BLaER1 treated with 17β-estradiol and CSF1 and Interleukin-3, amounts not matched to agents 10 nM and 100 nM (cell line): ENCODE data around the gene CARD10.
"Not testable (repeated sequence)": the region's sequence is repeated elsewhere in the genome, so short reads cannot be mapped to it uniquely, and the experiment has no call there.

Experiments
- H3K27ac ChIP-seq, 11 experiments: shearing (Covaris generic); formaldehyde crosslinking; 2 replicates each; pipeline ENCODE4 v1.8.1; 2022
- H3K27me3 ChIP-seq, 11 experiments: shearing (Covaris generic); formaldehyde crosslinking; 2 replicates each; pipeline ENCODE4 v1.8.1; 2022
- H3K36me3 ChIP-seq, 11 experiments: shearing (Covaris generic); formaldehyde crosslinking; 2 replicates each; pipeline ENCODE4 v1.8.1; 2022
- H3K4me1 ChIP-seq, 10 experiments: shearing (Covaris generic); formaldehyde crosslinking; 2 replicates each; pipeline ENCODE4 v1.8.1; 2022
- H3K4me2 ChIP-seq, 11 experiments: shearing (Covaris generic); formaldehyde crosslinking; 2 replicates each; pipeline ENCODE4 v1.8.1; 2022
- H3K4me3 ChIP-seq, 10 experiments: shearing (Covaris generic); formaldehyde crosslinking; 2 replicates each; pipeline ENCODE4 v1.8.1; 2022
- H3K9ac ChIP-seq, 11 experiments: shearing (Covaris generic); formaldehyde crosslinking; 2 replicates each; pipeline ENCODE4 v1.8.1; 2022
- H3K9me3 ChIP-seq, 11 experiments: shearing (Covaris generic); formaldehyde crosslinking; replicated peaks in 1 of 11; 2 replicates each; pipeline ENCODE4 v1.8.1; 2022
- H4K20me1 ChIP-seq, 11 experiments: shearing (Covaris generic); formaldehyde crosslinking; 2 replicates each; pipeline ENCODE4 v1.8.1; 2022
- Cebpa-rat ChIP-seq, 11 experiments: shearing (Covaris generic); IDR thresholded peaks; 2 replicates each; pipeline ENCODE4 v1.8.1; 2022

Gene CARD10

DNA sequence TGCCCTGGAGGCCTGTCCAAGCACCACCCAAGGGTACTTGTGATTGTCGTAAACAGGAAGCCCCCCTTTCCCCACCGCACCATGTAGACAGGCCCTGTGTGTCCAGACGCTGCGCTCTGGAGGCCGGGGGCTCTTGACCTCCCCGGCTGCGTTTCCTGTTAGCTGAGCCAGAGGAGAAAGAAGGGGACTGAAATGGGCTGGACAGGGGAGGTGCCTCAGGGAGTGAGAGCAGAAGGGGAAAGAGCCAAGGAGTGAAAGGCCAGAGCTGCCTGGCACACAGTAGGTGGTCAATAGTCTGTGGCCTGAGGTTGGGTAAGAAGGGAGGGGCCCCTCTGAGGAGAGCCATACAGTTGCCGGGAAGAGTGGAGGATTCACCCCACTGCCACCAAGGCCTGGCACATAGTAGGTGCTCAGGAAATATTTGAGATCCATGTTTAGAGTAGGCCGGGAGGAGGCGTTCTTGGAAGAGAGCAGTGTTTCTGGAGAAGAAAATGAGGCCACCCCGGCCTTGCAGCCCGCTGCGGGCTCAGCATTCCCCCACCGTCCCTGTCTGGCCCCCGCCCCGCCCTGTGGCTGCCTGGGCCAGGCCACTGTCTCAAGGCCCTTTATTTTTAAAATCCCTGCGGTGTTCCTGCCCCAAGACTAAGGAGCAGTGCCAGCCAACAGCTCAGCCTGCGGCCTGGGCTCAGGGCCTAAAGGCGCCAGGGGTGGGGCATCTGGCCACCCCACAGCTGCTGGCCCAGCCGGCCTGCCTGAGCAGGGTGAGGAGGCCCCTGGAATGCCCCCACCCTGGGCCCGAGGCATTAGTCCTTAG, 27.4 kb upstream of the CARD10 start:
- no peak for TF ChIP-seq Cebpa-rat (IDR thresholded peaks at IDR 0.05)
- Histone ChIP-seq H3K36me3 (no peaks in the 10 kb centered on the region), H3K9ac (peak overlapping the region in 7 of 11 experiments; percentile 4 to 65 (median 44); a peak in 7 of 22 replicates), H4K20me1 (no peaks in the 10 kb centered on the region), H3K9me3 (no peaks in the 10 kb centered on the region), H3K4me3 (no peak overlapping the region), H3K27ac (peak overlapping the region in 4 of 11 experiments; percentile 14 to 42 (median 32); a peak in 5 of 22 replicates), H3K4me1 (peaks cover 25 to 57% (median 35%) of the 10 kb centered on the region in 10 experiments), H3K4me2 (peak overlapping the region; percentile 47 to 82 (median 67); a peak in 21 of 22 replicates), H3K27me3 (peaks cover 0 to 4% (median 0%) of the 10 kb centered on the region in 11 experiments; a peak in 1 of 22 replicates)

DNA sequence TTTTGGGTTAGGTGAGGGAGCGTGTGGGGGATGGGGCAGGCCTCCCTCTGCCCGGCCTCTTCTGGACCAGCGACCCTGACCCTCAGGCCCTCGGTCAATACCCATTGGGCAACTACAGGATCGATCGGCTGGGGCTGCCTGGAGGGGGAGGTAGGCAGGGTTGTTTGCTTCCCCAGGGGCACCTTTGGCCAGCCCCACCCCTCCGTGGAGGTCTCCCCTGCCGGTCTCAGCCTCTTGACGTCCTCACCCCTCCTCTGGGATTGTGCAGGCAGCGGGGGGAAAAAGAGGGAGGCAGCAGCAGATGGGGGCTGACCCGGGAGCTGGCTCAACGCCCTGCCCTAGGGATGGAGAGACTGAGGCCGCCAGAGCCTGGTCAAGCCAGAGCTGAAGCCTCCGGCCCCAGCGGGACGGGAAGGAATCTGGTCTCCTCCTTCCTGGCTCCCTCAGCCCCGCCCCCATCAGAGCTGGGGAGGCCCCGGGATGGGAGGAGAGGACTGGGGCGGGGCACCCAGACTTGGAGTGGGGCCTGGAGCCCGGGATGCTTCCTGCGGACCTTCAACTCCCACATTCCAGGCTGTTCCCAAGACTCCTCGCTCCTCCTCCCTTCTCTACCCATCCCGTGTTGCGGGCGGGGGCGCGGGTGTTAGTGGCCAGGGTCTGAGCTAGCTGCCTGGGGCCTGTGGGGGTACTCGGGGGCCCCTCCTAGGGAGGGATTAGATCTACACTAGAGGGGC, 26.7 kb upstream of the CARD10 start:
- Histone ChIP-seq H4K20me1 (no peaks in the 10 kb centered on the region), H3K4me1 (peaks cover 32 to 64% (median 43%) of the 10 kb centered on the region in 10 experiments), H3K36me3 (no peaks in the 10 kb centered on the region), H3K27me3 (no peaks in the 10 kb centered on the region), H3K9me3 (no peaks in the 10 kb centered on the region), H3K27ac (peak overlapping the region in 6 of 11 experiments; percentile 14 to 42 (median 28); a peak in 8 of 22 replicates), H3K9ac (peak overlapping the region in 9 of 11 experiments; percentile 4 to 65 (median 45); a peak in 9 of 22 replicates), H3K4me2 (peak overlapping the region; percentile 47 to 82 (median 67)), H3K4me3 (no peak overlapping the region)
- TF ChIP-seq Cebpa-rat (IDR thresholded peaks at IDR 0.05): no peak

DNA sequence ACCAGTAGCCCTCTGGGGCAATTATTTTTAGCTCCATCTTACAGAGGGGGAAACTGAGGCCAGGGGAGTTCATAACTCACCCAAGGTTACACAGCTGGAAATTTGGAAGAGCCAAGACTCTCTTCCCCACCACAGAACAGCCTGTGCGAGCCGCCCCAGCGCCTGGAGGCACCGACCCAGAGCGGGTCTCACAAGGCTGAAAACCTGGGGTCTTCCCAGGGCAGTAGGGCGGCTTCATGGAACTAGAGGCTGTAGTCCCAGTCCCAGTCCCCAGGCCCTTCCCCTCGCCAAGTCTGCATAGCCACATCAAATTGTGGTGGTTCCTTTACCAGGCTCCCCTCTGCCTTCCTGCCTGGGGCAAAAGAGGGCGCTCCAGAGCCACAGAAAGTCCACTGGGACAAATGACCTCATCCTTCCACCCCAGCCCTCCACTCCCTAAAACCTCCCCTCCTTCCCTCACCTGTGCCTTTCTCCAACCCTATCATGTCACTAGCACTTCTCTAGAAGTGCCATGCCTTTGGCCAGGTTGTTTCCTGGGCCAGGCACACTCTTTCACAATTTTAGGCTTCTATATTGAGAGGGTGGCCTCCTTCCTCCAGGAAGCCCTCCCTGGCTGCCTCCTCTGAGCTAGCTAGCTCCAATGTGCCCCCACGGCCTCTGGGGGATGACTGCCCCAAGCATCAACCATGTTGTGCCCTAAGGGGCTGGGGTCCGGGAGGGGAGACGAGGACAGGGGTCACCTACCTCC, 25.9 kb upstream of the CARD10 start:
- Histone ChIP-seq H3K27me3 (no peaks in the 10 kb centered on the region), H4K20me1 (no peaks in the 10 kb centered on the region), H3K9ac (peak overlapping the region in 6 of 11 experiments; percentile 31 to 65 (median 46); a peak in 6 of 22 replicates), H3K4me1 (peaks cover 40 to 66% (median 49%) of the 10 kb centered on the region in 10 experiments), H3K4me2 (peak overlapping the region; percentile 47 to 82 (median 67)), H3K4me3 (no peak overlapping the region), H3K9me3 (no peaks in the 10 kb centered on the region), H3K27ac (peak overlapping the region in 5 of 11 experiments; percentile 14 to 42 (median 30); a peak in 5 of 22 replicates), H3K36me3 (no peaks in the 10 kb centered on the region)
- TF ChIP-seq Cebpa-rat (IDR thresholded peaks at IDR 0.05): no peak

DNA sequence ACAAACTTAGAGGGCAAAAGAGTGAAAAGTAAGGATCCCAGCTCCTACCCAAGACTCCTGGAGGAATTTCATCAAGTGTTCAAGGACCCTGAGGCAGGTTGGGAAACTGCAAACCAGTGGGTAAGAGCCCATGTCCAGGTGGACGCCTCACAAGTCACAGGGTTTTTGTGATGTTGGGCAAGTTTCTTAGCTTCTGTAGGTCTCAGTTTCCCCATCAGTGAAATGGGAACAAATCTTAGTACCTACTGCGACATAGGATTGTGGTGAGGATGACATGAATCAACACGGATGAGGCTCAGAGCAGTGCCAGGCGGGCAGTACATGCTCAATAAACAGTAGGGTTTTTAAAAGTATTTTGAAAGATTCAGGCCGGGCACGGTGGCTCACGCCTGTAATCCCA, 23.7 kb upstream of the CARD10 start:
- Histone ChIP-seq H3K4me1 (peaks cover 59 to 79% (median 69%) of the 10 kb centered on the region in 10 experiments), H3K27ac (no peak overlapping the region), H3K36me3 (no peaks in the 10 kb centered on the region), H3K4me3 (no peak overlapping the region), H3K27me3 (peaks cover 0 to 6% (median 0%) of the 10 kb centered on the region in 11 experiments; a peak in 1 of 22 replicates), H3K9ac (no peak overlapping the region), H4K20me1 (no peaks in the 10 kb centered on the region), H3K4me2 (peak overlapping the region in 6 of 11 experiments; percentile 66 to 86 (median 82); a peak in 7 of 22 replicates), H3K9me3 (no peaks in the 10 kb centered on the region)
- TF ChIP-seq Cebpa-rat (IDR thresholded peaks at IDR 0.05): no peak

DNA sequence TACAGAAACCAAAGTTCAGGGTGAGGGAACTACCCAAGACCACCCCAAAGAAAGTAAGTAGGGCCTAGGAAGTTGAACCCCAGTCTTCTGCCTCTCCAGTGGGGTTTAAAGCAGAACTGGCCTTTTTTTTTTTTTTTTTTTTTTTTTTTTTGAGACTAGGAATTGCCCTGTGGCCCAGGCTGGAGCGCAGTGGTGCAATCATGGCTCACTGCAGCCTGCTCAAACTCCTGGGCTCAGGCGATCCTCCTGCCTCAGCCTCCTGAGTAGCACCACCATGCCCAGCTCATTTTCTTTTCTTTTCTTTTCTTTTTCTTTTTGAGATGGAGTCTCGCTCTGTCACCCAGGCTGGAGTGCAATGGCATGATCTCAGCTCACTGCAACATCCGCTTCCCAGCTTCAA, 23.2 kb upstream of the CARD10 start:
- peak overlapping the region in 7 of 11 experiments; percentile 2 to 75 (median 28); a peak in 9 of 22 replicates for H3K27ac ChIP-seq

DNA sequence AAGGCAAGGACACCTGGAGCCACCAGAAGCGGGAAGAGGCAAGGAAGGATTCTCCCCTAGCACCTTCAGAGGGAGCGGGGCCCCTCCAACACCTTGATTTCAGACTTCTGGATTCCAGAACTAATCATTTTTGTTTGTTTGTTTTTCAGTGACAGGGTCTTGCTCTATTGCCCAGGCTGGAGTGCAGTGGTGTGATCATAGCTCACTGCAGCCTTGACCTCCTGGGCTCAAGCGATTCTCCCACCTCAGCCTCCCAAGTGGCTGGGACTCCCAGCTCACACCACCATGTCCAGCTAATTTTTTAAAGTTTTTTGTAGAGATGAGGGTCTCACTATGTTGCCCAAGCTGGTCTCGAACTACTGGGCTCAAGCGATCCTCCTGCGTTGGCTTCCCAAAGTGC, 20.6 kb upstream of the CARD10 start:
- H3K4me2 ChIP-seq: peak overlapping the region in 10 of 11 experiments; percentile 71 to 86 (median 81); a peak in 20 of 22 replicates
- peaks cover 55 to 89% (median 70%) of the 10 kb centered on the region in 10 experiments for H3K4me1 ChIP-seq
- not testable (repeated sequence) for H3K4me3 ChIP-seq

More for the DNA sequence above, 23.2 kb upstream of the CARD10 start:
- H3K4me3 ChIP-seq, H3K9me3 ChIP-seq, H4K20me1 ChIP-seq, H3K36me3 ChIP-seq, H3K27me3 ChIP-seq: not testable (repeated sequence)
- Histone ChIP-seq H3K4me1 (peaks cover 64 to 84% (median 74%) of the 10 kb centered on the region in 10 experiments), H3K9ac (peak overlapping the region in 6 of 11 experiments; percentile 9 to 56 (median 24); a peak in 6 of 22 replicates), H3K4me2 (peak overlapping the region; percentile 66 to 86 (median 81))

DNA sequence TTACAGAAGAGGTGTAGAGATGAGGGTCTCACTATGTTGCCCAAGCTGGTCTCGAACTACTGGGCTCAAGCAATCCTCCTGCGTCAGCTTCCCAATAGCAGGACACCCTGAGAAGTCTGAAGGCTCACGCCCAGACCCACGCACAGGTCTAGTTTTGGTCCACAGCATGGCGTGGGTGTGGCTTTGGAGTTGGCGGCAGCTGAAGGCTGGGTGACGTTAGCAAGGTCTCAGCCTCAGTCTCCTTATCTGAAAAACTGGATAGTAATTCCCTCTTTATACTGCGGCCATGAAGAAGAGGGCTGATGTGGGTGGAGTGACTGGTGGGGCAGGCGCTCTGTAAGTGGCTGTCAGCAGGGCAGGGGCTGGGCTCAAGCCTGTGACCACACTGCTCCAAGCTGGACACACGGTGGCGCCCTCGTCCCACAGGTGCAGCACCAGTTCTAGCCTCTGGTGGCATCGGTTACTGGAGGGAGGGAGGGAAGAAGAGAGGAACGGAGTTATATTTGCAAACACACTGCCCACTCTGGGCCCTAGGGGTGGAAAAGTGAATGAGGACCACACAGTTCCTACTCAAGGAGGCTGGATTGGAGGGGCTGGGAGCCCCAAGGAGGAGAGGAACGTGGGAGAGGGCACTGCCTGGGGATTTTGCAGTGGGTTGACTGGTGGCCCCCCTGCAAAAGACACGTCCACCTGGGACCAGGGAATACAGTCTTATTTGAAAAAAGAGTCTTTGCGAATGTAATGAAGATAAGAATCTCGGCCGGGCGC, 19.6 kb upstream of the CARD10 start:
- H3K4me1 ChIP-seq: peaks cover 65 to 89% (median 77%) of the 10 kb centered on the region in 10 experiments
- TF ChIP-seq Cebpa-rat (IDR thresholded peaks at IDR 0.05): no peak
- peak overlapping the region in 6 of 11 experiments; percentile 25 to 61 (median 47); a peak in 11 of 22 replicates for H3K9ac ChIP-seq
- H3K27ac ChIP-seq: peak overlapping the region in 9 of 11 experiments; percentile 24 to 62 (median 55); a peak in 17 of 22 replicates
- peak overlapping the region; percentile 71 to 86 (median 81) for H3K4me2 ChIP-seq
- H3K9me3 ChIP-seq: no peaks in the 10 kb centered on the region
- peaks cover 0 to 6% (median 0%) of the 10 kb centered on the region in 11 experiments; a peak in 1 of 22 replicates for H3K27me3 ChIP-seq
- H3K4me3 ChIP-seq: no peak overlapping the region
- H4K20me1 ChIP-seq: no peaks in the 10 kb centered on the region
- H3K36me3 ChIP-seq: no peaks in the 10 kb centered on the region

More for the DNA sequence above, 20.6 kb upstream of the CARD10 start:
- peak overlapping the region in 4 of 11 experiments; percentile 7 to 61 (median 16); a peak in 2 of 22 replicates for H3K9ac ChIP-seq
- H3K27ac ChIP-seq, H3K36me3 ChIP-seq, H3K27me3 ChIP-seq, H4K20me1 ChIP-seq, H3K9me3 ChIP-seq: not testable (repeated sequence)

DNA sequence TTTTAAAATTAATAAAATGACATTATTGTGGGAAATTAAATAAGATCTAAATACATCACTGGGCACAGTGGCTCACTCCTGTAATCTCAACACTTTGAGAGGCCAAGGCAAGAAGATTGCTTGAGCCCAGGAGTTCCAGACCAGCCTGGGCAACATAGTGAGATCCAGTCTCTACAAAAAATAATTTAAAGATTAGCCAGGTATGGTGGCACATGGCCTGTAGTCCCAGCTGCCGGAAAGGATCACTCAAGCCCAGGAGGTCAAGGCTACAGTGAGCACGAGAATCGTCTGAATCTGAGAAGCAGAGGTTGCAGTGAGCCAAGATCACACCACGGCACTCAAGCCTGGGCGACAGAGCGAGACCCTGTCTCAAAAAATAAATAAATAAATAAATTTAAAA, 15.9 kb upstream of the CARD10 start:
- no peaks in the 10 kb centered on the region for H3K9me3 ChIP-seq
- H4K20me1 ChIP-seq: no peaks in the 10 kb centered on the region
- H3K27me3 ChIP-seq: peaks cover 0 to 6% (median 0%) of the 10 kb centered on the region in 11 experiments; a peak in 1 of 22 replicates
- no peaks in the 10 kb centered on the region for H3K36me3 ChIP-seq
- no peak overlapping the region for H3K9ac ChIP-seq
- no peak for TF ChIP-seq Cebpa-rat (IDR thresholded peaks at IDR 0.05)
- peak overlapping the region in 2 of 11 experiments; percentile 27 to 55; a peak in 2 of 22 replicates for H3K27ac ChIP-seq
- H3K4me3 ChIP-seq: no peak overlapping the region
- peaks cover 48 to 75% (median 64%) of the 10 kb centered on the region in 10 experiments for H3K4me1 ChIP-seq
- H3K4me2 ChIP-seq: peak overlapping the region in 7 of 11 experiments; percentile 68 to 82 (median 73); a peak in 8 of 22 replicates
